NCI-H510A treated with DMSO at 0.1 percent for 48 hours (cell line): ENCODE results near the gene LPO.

Experiments
- DNase-seq: peaks from one replicate; lab custom pipeline; 2025; lab: John Stamatoyannopoulos, UW

LPO gene

GRCh38 chr17:58262149-58262548, 23.8 kb downstream of the LPO start:
- DNase-seq = no peak

- no peak for DNase-seq
Observed at GRCh38 chr17:58263773-58264172, 25.4 kb downstream of the LPO start.

GRCh38 chr17:58264407-58265103, 26.2 kb downstream of the LPO start:
- no peak for DNase-seq

- DNase-seq = no peak
Observed at GRCh38 chr17:58265271-58265670, 26.9 kb downstream of the LPO start.

- no peak for DNase-seq
Observed at GRCh38 chr17:58265902-58266875, 27.8 kb downstream of the LPO start.

GRCh38 chr17:58267347-58268324, 29.3 kb downstream of the LPO start:
- DNase-seq = no peak

- DNase-seq = no peak
Observed at GRCh38 chr17:58268326-58268725, 29.9 kb downstream of the LPO start.

GRCh38 chr17:58268774-58269556, 30.6 kb downstream of the LPO start:
- no peak for DNase-seq

- DNase-seq = no peak
Observed at GRCh38 chr17:58269557-58270291, 31.3 kb downstream of the LPO start.

GRCh38 chr17:58270476-58271215, 32.3 kb downstream of the LPO start:
- DNase-seq = peak; percentile 8

- no peak for DNase-seq
Observed at GRCh38 chr17:58271216-58271931, 33.0 kb downstream of the LPO start.

- DNase-seq = no peak
Observed at GRCh38 chr17:58272367-58273280, 34.2 kb downstream of the LPO start.

GRCh38 chr17:58273453-58274104, 35.2 kb downstream of the LPO start:
- DNase-seq = no peak

- DNase-seq = no peak
Observed at GRCh38 chr17:58275417-58275816, 37.0 kb downstream of the LPO start.

GRCh38 chr17:58276423-58276822, 38.0 kb downstream of the LPO start:
- no peak for DNase-seq

GRCh38 chr17:58277107-58277801, 38.9 kb downstream of the LPO start:
- DNase-seq = peak; percentile 12
